Body of pancreas (tissue), 4 donors: ENCODE results near the gene NME4. TPM values are rescaled to one million over a fixed set of nuclear protein-coding genes. Genes with fewer than 3 reads are reported as not detected.

ENCODE experiments used
- ATAC-seq: fragments of 150-250 bp; one replicate; pipeline ENCODE4 v1.9.1; 2016
- DNase-seq, 4 donors: peaks; one replicate each; pipeline ENCODE4 v3.0.0-alpha.2; 2019
- H3K27ac ChIP-seq, 4 donors: fragments of 200-600 bp; sonication (generic); 1 replicate in 3 of 4; 2 replicates in 1 of 4; pipeline versions ENCODE4 v1.5.1 to v1.6.1; 2016 to 2019; ENCODE audit warnings: mild to moderate bottlenecking in 1 of 4, mixed read lengths in 1 of 4, moderate library complexity in 1 of 4
- H3K27me3 ChIP-seq, 2 donors: fragments of 200-600 bp; sonication (generic); one replicate each; pipeline ENCODE4 v1.6.0; 2016; ENCODE audit warnings: mild to moderate bottlenecking in 1 of 2
- H3K36me3 ChIP-seq, 2 donors: fragments of 200-600 bp; sonication (generic); replicated peaks in 1 of 2; 2 replicates each; pipeline ENCODE4 v1.5.1; 2016; ENCODE audit warnings: low read depth in 2 of 2; ENCODE audit not compliant: insufficient read depth in 1 of 2
- H3K4me1 ChIP-seq: fragments of 200-600 bp; sonication (generic); one replicate; pipeline ENCODE4 v1.6.0; 2016
- H3K4me3 ChIP-seq, 2 donors: fragments of 200-600 bp; sonication (generic); 1 replicate in 1 of 2; 2 replicates in 1 of 2; pipeline ENCODE4 v1.5.1; 2016 to 2019
- H3K9me3 ChIP-seq, 3 donors: fragments of 200-600 bp; sonication (generic); 1 replicate in 2 of 3; 2 replicates in 1 of 3; pipeline ENCODE4 v1.5.1; 2016
- CTCF ChIP-seq, 7 experiments: fragments of 450-650 bp in 4 of 7; fragments of 200-600 bp in 3 of 7; sonication (generic) in 3 of 7; IDR thresholded peaks; one replicate each; pipeline ENCODE4 v1.5.1; 2016 to 2019; ENCODE audit warnings: antibody characterized with exemption in 7 of 7
- POLR2A ChIP-seq, 3 donors: fragments of 450-650 bp; IDR thresholded peaks; one replicate each; pipeline ENCODE4 v1.6.1; 2016; ENCODE audit warnings: antibody characterized with exemption in 3 of 3, mild to moderate bottlenecking in 2 of 3
- WGBS, 2 donors: methylation state at CpG; one replicate each; pipeline ENCODE4 v1.1.5; 2017; 5-methylcytosine and 5-hydroxymethylcytosine counted together
- intact Hi-C: fragments of 100-400 bp; cut with DNase I; formaldehyde crosslinking; loops from one replicate; pipeline ENCODE4 v1.15.1; 2023
- total RNA-seq, 2 donors: library from RNA; depleted of rRNA; stranded (reverse); fragments of >200 nt; gene quantifications; one replicate each; pipeline ENCODE4 v1.1.0, GENCODE V29; 2016

NME4 gene
- total RNA-seq, 2 donors from 2014 or later: 20.2 to 33.0 TPM

- ATAC-seq (no peak), DNase-seq (no peak)
- TF ChIP-seq CTCF (IDR thresholded peaks at IDR 0.05) (no peak), POLR2A (IDR thresholded peaks at IDR 0.05) (no peak)
- Histone ChIP-seq H3K4me3 (no peak overlapping the region), H3K4me1 (peaks cover 29% of the 10 kb centered on the region), H3K36me3 (peaks cover 28 to 29% of the 10 kb centered on the region in 2 donors), H3K27ac (no peak overlapping the region), H3K27me3 (no peaks in the 10 kb centered on the region), H3K9me3 (no peaks in the 10 kb centered on the region)
- 89% methylated on average over 40 of the region's 44 CpGs; no CpG with 5 or more reads in 1 of the 2 donors for whole genome bisulfite sequencing, 2 donors
- intact Hi-C loops: no loop called here
Measured at GRCh38 chr16:373848-374615, 23.0 kb upstream of the NME4 start.

- WGBS, 2 donors: 76 to 91% methylated on average over 6 to 7 of the region's 9 CpGs
- Histone ChIP-seq H3K36me3 (peaks cover 28 to 29% of the 10 kb centered on the region in 2 donors), H3K4me3 (no peak overlapping the region), H3K27me3 (no peaks in the 10 kb centered on the region), H3K4me1 (peaks cover 27% of the 10 kb centered on the region), H3K27ac (no peak overlapping the region), H3K9me3 (no peaks in the 10 kb centered on the region)
- DNase-seq: no peak
- TF ChIP-seq CTCF (IDR thresholded peaks at IDR 0.05) (no peak), POLR2A (IDR thresholded peaks at IDR 0.05) (no peak)
- intact Hi-C loops: no loop called here
- ATAC-seq: no peak
Measured at GRCh38 chr16:374616-374926, 22.4 kb upstream of the NME4 start.

- WGBS, 2 donors: 92 to 93% methylated on average over 22 to 23 of the region's 23 CpGs
- Histone ChIP-seq H3K4me1 (peaks cover 29% of the 10 kb centered on the region), H3K36me3 (peaks cover 28 to 29% of the 10 kb centered on the region in 2 donors), H3K27ac (no peak overlapping the region), H3K4me3 (no peak overlapping the region), H3K27me3 (no peaks in the 10 kb centered on the region), H3K9me3 (no peaks in the 10 kb centered on the region)
- DNase-seq (no peak), ATAC-seq (no peak)
- intact Hi-C loops: no loop called here
- no peak for TF ChIP-seq CTCF (IDR thresholded peaks at IDR 0.05)
- no peak for TF ChIP-seq POLR2A (IDR thresholded peaks at IDR 0.05)
Measured at GRCh38 chr16:375212-375611, 21.8 kb upstream of the NME4 start.

GRCh38 chr16:375927-376816 is 20.8 kb upstream of the NME4 start:
- WGBS, 2 donors: 87 to 93% methylated on average over 10 to 37 of the region's 44 CpGs
- H3K36me3 ChIP-seq: peaks cover 28 to 29% of the 10 kb centered on the region in 2 donors
- no peaks in the 10 kb centered on the region for H3K27me3 ChIP-seq
- ATAC-seq: no peak
- H3K4me3 ChIP-seq: no peak overlapping the region
- DNase-seq: peak in 1 of 4 donors; percentile 13
- H3K27ac ChIP-seq: no peak overlapping the region
- H3K9me3 ChIP-seq: no peaks in the 10 kb centered on the region
- intact Hi-C loops: no loop called here
- peaks cover 31% of the 10 kb centered on the region for H3K4me1 ChIP-seq
- TF ChIP-seq POLR2A (IDR thresholded peaks at IDR 0.05) (no peak), CTCF (IDR thresholded peaks at IDR 0.05) (no peak)
